WTC11 (cell line): ENCODE measurements around the gene NLRP6. TPM values are rescaled to one million over a fixed set of nuclear protein-coding genes. Genes with fewer than 3 reads are reported as not detected.

Experiments used
- ATF1 ChIP-seq: sonication (generic); formaldehyde crosslinking; IDR thresholded peaks from 2 replicates; pipeline ENCODE4 v1.8.1; 2023; ENCODE audit warnings: mild to moderate bottlenecking, moderate library complexity, missing genetic modification reagents
- FOXP1 ChIP-seq: sonication (generic); formaldehyde crosslinking; IDR thresholded peaks from 2 replicates; pipeline ENCODE4 v1.8.0; 2022; ENCODE audit warnings: missing genetic modification reagents, mild to moderate bottlenecking, moderate library complexity, borderline replicate concordance
- KAT7 ChIP-seq: sonication (generic); formaldehyde crosslinking; IDR thresholded peaks from 2 replicates; pipeline ENCODE4 v1.8.1; 2023; ENCODE audit warnings: missing genetic modification reagents, mild to moderate bottlenecking, borderline replicate concordance
- NFE2L1 ChIP-seq: sonication (generic); formaldehyde crosslinking; IDR thresholded peaks from 2 replicates; pipeline ENCODE4 v1.8.1; 2023; ENCODE audit warnings: missing genetic modification reagents
- NFYB ChIP-seq: sonication (generic); formaldehyde crosslinking; conservative IDR thresholded peaks from 2 replicates; pipeline ENCODE4 v1.8.0; 2022; ENCODE audit warnings: low read depth, missing genetic modification reagents
- PRRX2 ChIP-seq: fragments of 250-450 bp; sonication (Bioruptor Pico); IDR thresholded peaks from 2 replicates; pipeline ENCODE4 v1.8.0; 2021; ENCODE audit warnings: mild to moderate bottlenecking
- SOX15 ChIP-seq: fragments of 250-450 bp; sonication (Bioruptor Pico); IDR thresholded peaks from 2 replicates; pipeline ENCODE4 v1.9.0; 2021; ENCODE audit warnings: mild to moderate bottlenecking
- ZBTB43 ChIP-seq: sonication (generic); formaldehyde crosslinking; IDR thresholded peaks from 2 replicates; pipeline ENCODE4 v1.8.1; 2023; ENCODE audit warnings: mild to moderate bottlenecking, missing genetic modification reagents
- ZNF121 ChIP-seq: sonication (generic); formaldehyde crosslinking; IDR thresholded peaks from 2 replicates; pipeline ENCODE4 v1.8.0; 2023; ENCODE audit warnings: missing genetic modification reagents
- total RNA-seq: library from RNA; stranded (reverse); gene quantifications from 3 replicates; pipeline ENCODE4 v1.2.3, GENCODE V29; 2021
- TF ChIP-seq, protein P1 (sequence below): sonication (generic); formaldehyde crosslinking; IDR thresholded peaks from 2 replicates; pipeline ENCODE4 v1.8.1; 2023; ENCODE audit warnings: mild to moderate bottlenecking, missing genetic modification reagents, borderline replicate concordance
- TF ChIP-seq, protein P2 (sequence below): sonication (generic); formaldehyde crosslinking; IDR thresholded peaks from 2 replicates; pipeline ENCODE4 v1.8.1; 2023; ENCODE audit warnings: mild to moderate bottlenecking, missing genetic modification reagents
- TF ChIP-seq, protein P3 (sequence below): sonication (generic); formaldehyde crosslinking; IDR thresholded peaks from 2 replicates; pipeline ENCODE4 v1.8.1; 2022; ENCODE audit warnings: low read depth, mild to moderate bottlenecking, moderate library complexity, missing genetic modification reagents, borderline replicate concordance

NLRP6 gene
- total RNA-seq, 1 experiment from 2014 or later: 0.09 TPM

- TF ChIP-seq KAT7 (CRISPR knock-in tag) (no peak), NFYB (CRISPR knock-in tag) (no peak), ATF1 (CRISPR knock-in tag) (no peak), ZBTB43 (CRISPR knock-in tag) (no peak), SOX15 (CRISPR knock-in tag) (no peak), ZNF121 (CRISPR knock-in tag) (no peak), PRRX2 (CRISPR knock-in tag) (no peak), NFE2L1 (CRISPR knock-in tag) (no peak), FOXP1 (CRISPR knock-in tag) (no peak)
- TF ChIP-seq, protein P1, sequence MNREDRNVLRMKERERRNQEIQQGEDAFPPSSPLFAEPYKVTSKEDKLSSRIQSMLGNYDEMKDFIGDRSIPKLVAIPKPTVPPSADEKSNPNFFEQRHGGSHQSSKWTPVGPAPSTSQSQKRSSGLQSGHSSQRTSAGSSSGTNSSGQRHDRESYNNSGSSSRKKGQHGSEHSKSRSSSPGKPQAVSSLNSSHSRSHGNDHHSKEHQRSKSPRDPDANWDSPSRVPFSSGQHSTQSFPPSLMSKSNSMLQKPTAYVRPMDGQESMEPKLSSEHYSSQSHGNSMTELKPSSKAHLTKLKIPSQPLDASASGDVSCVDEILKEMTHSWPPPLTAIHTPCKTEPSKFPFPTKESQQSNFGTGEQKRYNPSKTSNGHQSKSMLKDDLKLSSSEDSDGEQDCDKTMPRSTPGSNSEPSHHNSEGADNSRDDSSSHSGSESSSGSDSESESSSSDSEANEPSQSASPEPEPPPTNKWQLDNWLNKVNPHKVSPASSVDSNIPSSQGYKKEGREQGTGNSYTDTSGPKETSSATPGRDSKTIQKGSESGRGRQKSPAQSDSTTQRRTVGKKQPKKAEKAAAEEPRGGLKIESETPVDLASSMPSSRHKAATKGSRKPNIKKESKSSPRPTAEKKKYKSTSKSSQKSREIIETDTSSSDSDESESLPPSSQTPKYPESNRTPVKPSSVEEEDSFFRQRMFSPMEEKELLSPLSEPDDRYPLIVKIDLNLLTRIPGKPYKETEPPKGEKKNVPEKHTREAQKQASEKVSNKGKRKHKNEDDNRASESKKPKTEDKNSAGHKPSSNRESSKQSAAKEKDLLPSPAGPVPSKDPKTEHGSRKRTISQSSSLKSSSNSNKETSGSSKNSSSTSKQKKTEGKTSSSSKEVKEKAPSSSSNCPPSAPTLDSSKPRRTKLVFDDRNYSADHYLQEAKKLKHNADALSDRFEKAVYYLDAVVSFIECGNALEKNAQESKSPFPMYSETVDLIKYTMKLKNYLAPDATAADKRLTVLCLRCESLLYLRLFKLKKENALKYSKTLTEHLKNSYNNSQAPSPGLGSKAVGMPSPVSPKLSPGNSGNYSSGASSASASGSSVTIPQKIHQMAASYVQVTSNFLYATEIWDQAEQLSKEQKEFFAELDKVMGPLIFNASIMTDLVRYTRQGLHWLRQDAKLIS (CRISPR knock-in tag): no peak
- TF ChIP-seq, protein P2, sequence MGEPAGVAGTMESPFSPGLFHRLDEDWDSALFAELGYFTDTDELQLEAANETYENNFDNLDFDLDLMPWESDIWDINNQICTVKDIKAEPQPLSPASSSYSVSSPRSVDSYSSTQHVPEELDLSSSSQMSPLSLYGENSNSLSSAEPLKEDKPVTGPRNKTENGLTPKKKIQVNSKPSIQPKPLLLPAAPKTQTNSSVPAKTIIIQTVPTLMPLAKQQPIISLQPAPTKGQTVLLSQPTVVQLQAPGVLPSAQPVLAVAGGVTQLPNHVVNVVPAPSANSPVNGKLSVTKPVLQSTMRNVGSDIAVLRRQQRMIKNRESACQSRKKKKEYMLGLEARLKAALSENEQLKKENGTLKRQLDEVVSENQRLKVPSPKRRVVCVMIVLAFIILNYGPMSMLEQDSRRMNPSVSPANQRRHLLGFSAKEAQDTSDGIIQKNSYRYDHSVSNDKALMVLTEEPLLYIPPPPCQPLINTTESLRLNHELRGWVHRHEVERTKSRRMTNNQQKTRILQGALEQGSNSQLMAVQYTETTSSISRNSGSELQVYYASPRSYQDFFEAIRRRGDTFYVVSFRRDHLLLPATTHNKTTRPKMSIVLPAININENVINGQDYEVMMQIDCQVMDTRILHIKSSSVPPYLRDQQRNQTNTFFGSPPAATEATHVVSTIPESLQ (CRISPR knock-in tag): no peak
- TF ChIP-seq, protein P3, sequence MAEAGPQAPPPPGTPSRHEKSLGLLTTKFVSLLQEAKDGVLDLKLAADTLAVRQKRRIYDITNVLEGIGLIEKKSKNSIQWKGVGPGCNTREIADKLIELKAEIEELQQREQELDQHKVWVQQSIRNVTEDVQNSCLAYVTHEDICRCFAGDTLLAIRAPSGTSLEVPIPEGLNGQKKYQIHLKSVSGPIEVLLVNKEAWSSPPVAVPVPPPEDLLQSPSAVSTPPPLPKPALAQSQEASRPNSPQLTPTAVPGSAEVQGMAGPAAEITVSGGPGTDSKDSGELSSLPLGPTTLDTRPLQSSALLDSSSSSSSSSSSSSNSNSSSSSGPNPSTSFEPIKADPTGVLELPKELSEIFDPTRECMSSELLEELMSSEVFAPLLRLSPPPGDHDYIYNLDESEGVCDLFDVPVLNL (CRISPR knock-in tag): no peak
Observed at GRCh38 chr11:334264-334994, 56.2 kb downstream of the NLRP6 start (continued).

Other genes starting within 250 kb of the NLRP6 start
- gene SCGB1C1, start 85.3 kb upstream of the NLRP6 start, total RNA-seq: not detected in 3 replicates
- 45.1 to 51.4 TPM (median 47.0 TPM) in 3 replicates for gene BET1L, start 71.0 kb upstream of the NLRP6 start, total RNA-seq
- gene RIC8A, start 70.7 kb upstream of the NLRP6 start, total RNA-seq: 67.8 to 69.5 TPM (median 68.3 TPM) in 3 replicates
- 19.2 to 21.0 TPM (median 20.5 TPM) in 3 replicates for gene SIRT3, start 42.1 kb upstream of the NLRP6 start, total RNA-seq
- 144 to 148 TPM (median 147 TPM) in 3 replicates for gene PSMD13, start 41.4 kb upstream of the NLRP6 start, total RNA-seq
- gene PGGHG, start 10.7 kb downstream of the NLRP6 start, total RNA-seq: 74.9 to 111 TPM (median 106 TPM) in 3 replicates
- gene IFITM5, start 21.1 kb downstream of the NLRP6 start, total RNA-seq: not detected in 3 replicates
- gene IFITM2, start 29.4 kb downstream of the NLRP6 start, total RNA-seq: 436 to 616 TPM (median 577 TPM) in 3 replicates
- 544 to 679 TPM (median 640 TPM) in 3 replicates for gene IFITM1, start 35.6 kb downstream of the NLRP6 start, total RNA-seq
- gene IFITM3, start 42.5 kb downstream of the NLRP6 start, total RNA-seq: 381 to 503 TPM (median 481 TPM) in 3 replicates
- gene B4GALNT4, start 91.1 kb downstream of the NLRP6 start, total RNA-seq: 88.0 to 113 TPM (median 97.8 TPM) in 3 replicates
- gene PKP3, start 115.8 kb downstream of the NLRP6 start, total RNA-seq: 17.3 to 23.4 TPM (median 21.4 TPM) in 3 replicates
- gene SIGIRR, start 136.6 kb downstream of the NLRP6 start, total RNA-seq: 85.2 to 98.9 TPM (median 91.8 TPM) in 3 replicates
- gene ANO9, start 163.6 kb downstream of the NLRP6 start, total RNA-seq: 13.2 to 17.6 TPM (median 16.6 TPM) in 3 replicates
- 49.5 to 56.8 TPM (median 55.2 TPM) in 3 replicates for gene PTDSS2, start 171.9 kb downstream of the NLRP6 start, total RNA-seq
- 59.0 to 67.5 TPM (median 60.4 TPM) in 3 replicates for gene RNH1, start 228.8 kb downstream of the NLRP6 start, total RNA-seq